GM23248 (cell line): ENCODE results near the gene VPS54. TPM values are rescaled to one million over a fixed set of nuclear protein-coding genes. Genes with fewer than 3 reads are reported as not detected.

Experiments
- DNase-seq: peaks from one replicate; pipeline ENCODE4 v3.0.0-alpha.2; 2015
- H2AFZ ChIP-seq: fragments of 200-600 bp; sonication (generic); 2 replicates; pipeline ENCODE4 v1.6.1; 2016; ENCODE audit warnings: antibody characterized with exemption
- H3F3A ChIP-seq: fragments of 200-600 bp; sonication (generic); 2 replicates; pipeline ENCODE4 v1.6.1; 2016; ENCODE audit warnings: mild to moderate bottlenecking, antibody characterized with exemption, mixed run types; ENCODE audit not compliant: insufficient read depth
- H3K27ac ChIP-seq: fragments of 200-600 bp; sonication (generic); 2 replicates; pipeline ENCODE4 v1.5.1; 2016; ENCODE audit warnings: mild to moderate bottlenecking
- H3K27me3 ChIP-seq: fragments of 200-600 bp; sonication (generic); replicated peaks from 2 replicates; pipeline ENCODE4 v1.6.1; 2016; ENCODE audit warnings: mild to moderate bottlenecking; ENCODE audit not compliant: insufficient read depth
- H3K36me3 ChIP-seq: fragments of 200-600 bp; sonication (generic); 2 replicates; pipeline ENCODE4 v1.6.1; 2016; ENCODE audit warnings: low read depth, mild to moderate bottlenecking
- H3K4me1 ChIP-seq: fragments of 200-600 bp; sonication (generic); 2 replicates; pipeline ENCODE4 v1.6.1; 2016; ENCODE audit warnings: mild to moderate bottlenecking; ENCODE audit not compliant: insufficient read depth
- H3K4me2 ChIP-seq: fragments of 200-600 bp; sonication (generic); one replicate; pipeline ENCODE4 v1.6.1; 2016; ENCODE audit warnings: mild to moderate bottlenecking; ENCODE audit not compliant: unreplicated experiment
- H3K4me3 ChIP-seq: fragments of 200-600 bp; sonication (generic); 2 replicates; pipeline ENCODE4 v1.5.1; 2016; ENCODE audit warnings: mild to moderate bottlenecking
- H3K79me2 ChIP-seq: fragments of 200-600 bp; sonication (generic); 2 replicates; pipeline ENCODE4 v1.6.1; 2016; ENCODE audit warnings: mild to moderate bottlenecking; ENCODE audit not compliant: insufficient read depth
- H3K9ac ChIP-seq: fragments of 200-600 bp; sonication (generic); 2 replicates; pipeline ENCODE4 v1.6.1; 2016; ENCODE audit warnings: mild to moderate bottlenecking
- H3K9me2 ChIP-seq: fragments of 200-600 bp; sonication (generic); 2 replicates; pipeline ENCODE4 v1.6.1; 2016; ENCODE audit warnings: mixed run types, mild to moderate bottlenecking, moderate library complexity; ENCODE audit not compliant: insufficient read depth
- H3K9me3 ChIP-seq: fragments of 200-600 bp; sonication (generic); one replicate; pipeline ENCODE4 v1.6.1; 2017; ENCODE audit warnings: low read depth
- H4K20me1 ChIP-seq: fragments of 200-600 bp; sonication (generic); 2 replicates; pipeline ENCODE4 v1.6.0; 2016; ENCODE audit not compliant: insufficient read depth
- EZH2 ChIP-seq: fragments of 200-600 bp; sonication (generic); IDR thresholded peaks from 2 replicates; pipeline ENCODE4 v1.6.1; 2018; ENCODE audit warnings: antibody characterized with exemption, mild to moderate bottlenecking; ENCODE audit not compliant: insufficient read depth, poor library complexity, severe bottlenecking
- EZH2phosphoT487 ChIP-seq: fragments of 200-600 bp; sonication (generic); IDR thresholded peaks from 2 replicates; pipeline ENCODE4 v1.6.1; 2018; ENCODE audit warnings: antibody characterized with exemption, moderate library complexity, mild to moderate bottlenecking, low read depth; ENCODE audit not compliant: insufficient read depth
- WGBS, 2 experiments: methylation state at CpG; one replicate each; pipeline ENCODE4 v1.1.6; 2015 to 2017; ENCODE audit warnings: low lambda C conversion rate in 2 of 2, low coverage in 1 of 2; ENCODE audit errors: missing lambda C conversion rate in 2 of 2; 5-methylcytosine and 5-hydroxymethylcytosine counted together
- in situ Hi-C: fragments of 300-500 bp; cut with MboI; formaldehyde crosslinking; loops from 2 replicates; pipeline ENCODE4 v1.15.0; 2020
- polyA plus RNA-seq: library from polyadenylated mRNA; unstranded; fragments of >200 nt; fragmentation: Nextera tagmentation; extraction: Ambion mirVana; gene quantifications from 2 replicates; pipeline ENCODE4 v1.2.1, GENCODE V29; 2016
- total RNA-seq: library from RNA; depleted of rRNA; stranded (reverse); fragments of >200 nt; shearing (Covaris generic); gene quantifications from 2 replicates; pipeline ENCODE4 v1.2.3, GENCODE V29; 2014; rRNA removed

VPS54 gene
- total RNA-seq: 12.9 and 17.5 TPM in 2 replicates
- polyA plus RNA-seq: 5.9 and 6.5 TPM in 2 replicates

GRCh38 chr2:64019083-64019974, at the start of gene VPS54:
VPS54 (minus strand) TSS chr2:64019428; CDS start chr2:63983999, 35,429 bp downstream.
- peak within 1 kb of the TSS; percentile 86 for H3K27ac ChIP-seq
- TF ChIP-seq EZH2 (no peak), EZH2phosphoT487 (no peak)

GRCh38 chr2:64067326-64067725, 48.1 kb upstream of the VPS54 start:
- in situ Hi-C loops: no loop called here
- no peak overlapping the region for H3K9ac ChIP-seq
- H4K20me1 ChIP-seq: no peaks in the 10 kb centered on the region
- no peaks in the 10 kb centered on the region for H3K9me2 ChIP-seq
- 10 to 13% methylated on average over 1 of the region's 1 CpG for WGBS, 2 experiments
- H3K27ac ChIP-seq: no peak overlapping the region
- no peak for DNase-seq
- H3K4me3 ChIP-seq: no peak overlapping the region
- no peak overlapping the region for H2AFZ ChIP-seq
- H3K27me3 ChIP-seq: no peaks in the 10 kb centered on the region
- peaks cover 16% of the 10 kb centered on the region for H3F3A ChIP-seq
- H3K9me3 ChIP-seq: no peaks in the 10 kb centered on the region
- peaks cover 16% of the 10 kb centered on the region for H3K4me1 ChIP-seq
- no peaks in the 10 kb centered on the region for H3K36me3 ChIP-seq
- no peak for TF ChIP-seq EZH2
- no peak for TF ChIP-seq EZH2phosphoT487
- no peaks in the 10 kb centered on the region for H3K79me2 ChIP-seq
- no peak overlapping the region for H3K4me2 ChIP-seq

More at GRCh38 chr2:64019083-64019974, at the start of gene VPS54:
- H3K9me2 ChIP-seq: no peaks in the 10 kb centered on the region
- H4K20me1 ChIP-seq: no peaks in the 10 kb centered on the region
- peak within 1 kb of the TSS; percentile 91 for H3K4me3 ChIP-seq
- in situ Hi-C loops: no loop called here
- peak within 1 kb of the TSS; percentile 96 for H3K4me2 ChIP-seq
- peak; percentile 82 for DNase-seq
- H2AFZ ChIP-seq: peak within 1 kb of the TSS; percentile 98
- H3K9ac ChIP-seq: peak within 1 kb of the TSS; percentile 92
- peaks cover 23% of the 10 kb centered on the region for H3F3A ChIP-seq
- no peaks in the 10 kb centered on the region for H3K9me3 ChIP-seq
- peaks cover 43% of the 10 kb centered on the region for H3K79me2 ChIP-seq
- 3 to 4% methylated on average over 45 to 70 of the region's 77 CpGs for WGBS, 2 experiments
- H3K36me3 ChIP-seq: no peaks in the 10 kb centered on the region
- H3K4me1 ChIP-seq: peaks cover 25% of the 10 kb centered on the region; the same call in 1 of the 2 replicates
- H3K27me3 ChIP-seq: no peaks in the 10 kb centered on the region

GRCh38 chr2:64065516-64065915, 46.3 kb upstream of the VPS54 start:
- Histone ChIP-seq H3K4me2 (no peak overlapping the region), H3K9ac (no peak overlapping the region), H3K79me2 (no peaks in the 10 kb centered on the region), H3F3A (peaks cover 16% of the 10 kb centered on the region), H3K27ac (no peak overlapping the region), H3K36me3 (no peaks in the 10 kb centered on the region), H2AFZ (no peak overlapping the region), H4K20me1 (no peaks in the 10 kb centered on the region), H3K4me1 (peaks cover 16% of the 10 kb centered on the region), H3K9me2 (no peaks in the 10 kb centered on the region), H3K9me3 (no peaks in the 10 kb centered on the region), H3K4me3 (no peak overlapping the region), H3K27me3 (no peaks in the 10 kb centered on the region)
- no peak for DNase-seq
- in situ Hi-C loops: no loop called here
- no peak for TF ChIP-seq EZH2phosphoT487
- TF ChIP-seq EZH2: no peak
- WGBS, 2 experiments: 86 to 89% methylated on average over 6 of the region's 6 CpGs

- H3K4me3 ChIP-seq: no peak overlapping the region
- WGBS, 2 experiments: 25 to 32% methylated on average over 4 of the region's 4 CpGs
These were observed 44.7 kb upstream of the VPS54 start for GRCh38 chr2:64063924-64064331.

More at GRCh38 chr2:64063924-64064331, 44.7 kb upstream of the VPS54 start:
- TF ChIP-seq EZH2phosphoT487 (no peak), EZH2 (no peak)
- Histone ChIP-seq H3K9me3 (no peaks in the 10 kb centered on the region), H3K36me3 (no peaks in the 10 kb centered on the region), H2AFZ (peak overlapping the region; percentile 63), H4K20me1 (no peaks in the 10 kb centered on the region), H3K4me1 (peaks cover 16% of the 10 kb centered on the region), H3K27ac (peak overlapping the region; percentile 86), H3K79me2 (no peaks in the 10 kb centered on the region), H3K27me3 (no peaks in the 10 kb centered on the region), H3K4me2 (peak overlapping the region; percentile 54), H3K9ac (peak overlapping the region; percentile 57), H3K9me2 (no peaks in the 10 kb centered on the region), H3F3A (peaks cover 16% of the 10 kb centered on the region)
- peak; percentile 63 for DNase-seq
- in situ Hi-C loops: no loop called here
